NCI-H226 (cell line): Measurements from ENCODE around the gene PTCH1.

ENCODE experiments used
- DNase-seq: peaks from one replicate; pipeline ENCODE4 v3.0.0-alpha.2; 2015

Gene PTCH1

DNA sequence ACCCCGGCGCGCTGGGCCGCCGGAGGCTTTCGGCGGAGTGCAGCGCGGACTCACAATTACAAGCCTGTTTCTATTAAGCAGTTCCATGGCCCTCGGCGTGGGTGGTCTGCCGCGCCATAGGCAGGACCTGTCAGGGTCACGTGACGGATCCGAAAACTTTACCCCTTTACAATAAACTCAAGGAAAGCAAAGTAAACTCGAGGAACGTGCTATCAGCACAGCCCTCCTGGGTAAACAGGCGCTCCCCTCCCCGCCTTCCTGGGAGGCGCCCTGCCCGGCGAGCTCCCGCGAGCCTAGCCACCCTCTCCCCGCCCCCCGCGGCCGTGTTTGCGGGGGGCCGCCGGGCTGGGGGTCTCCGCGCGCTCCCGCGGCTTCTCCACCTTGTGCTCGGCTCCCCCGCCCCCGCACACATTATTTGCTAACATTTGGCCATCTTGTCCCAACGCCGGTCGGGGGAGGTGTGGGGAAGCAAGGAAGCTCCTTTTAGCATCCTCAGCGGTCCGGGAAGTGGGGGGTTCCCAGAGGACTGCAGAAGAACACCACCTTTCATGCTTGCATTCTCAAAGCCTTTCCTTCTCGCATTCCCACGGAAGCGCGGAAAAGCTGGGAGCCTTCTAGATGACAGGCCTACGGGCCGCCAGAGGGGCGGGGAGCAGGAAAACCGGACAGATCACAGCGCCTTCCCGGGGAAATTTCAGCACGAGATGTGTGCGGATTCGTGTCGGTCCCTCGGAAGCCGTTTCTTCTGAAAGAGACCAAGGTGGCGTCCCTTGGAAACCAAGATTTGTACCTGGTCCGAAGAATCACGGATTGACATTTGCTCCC lies at the start of gene PTCH1:
TSS of gene PTCH1 (minus strand) at position 238 of the 825 bp plus-strand sequence.
- DNase-seq: no peak

GRCh38 chr9:95565982-95566381 lies 49.2 kb upstream of the PTCH1 start:
- no peak for DNase-seq

GRCh38 chr9:95561913-95562312 lies 45.1 kb upstream of the PTCH1 start:
- DNase-seq: no peak

GRCh38 chr9:95557142-95557541 lies 40.4 kb upstream of the PTCH1 start:
- DNase-seq: no peak

GRCh38 chr9:95556521-95556920 lies 39.8 kb upstream of the PTCH1 start:
- DNase-seq: no peak

- DNase-seq: no peak
Observed at GRCh38 chr9:95552814-95553546, 36.2 kb upstream of the PTCH1 start.

DNA sequence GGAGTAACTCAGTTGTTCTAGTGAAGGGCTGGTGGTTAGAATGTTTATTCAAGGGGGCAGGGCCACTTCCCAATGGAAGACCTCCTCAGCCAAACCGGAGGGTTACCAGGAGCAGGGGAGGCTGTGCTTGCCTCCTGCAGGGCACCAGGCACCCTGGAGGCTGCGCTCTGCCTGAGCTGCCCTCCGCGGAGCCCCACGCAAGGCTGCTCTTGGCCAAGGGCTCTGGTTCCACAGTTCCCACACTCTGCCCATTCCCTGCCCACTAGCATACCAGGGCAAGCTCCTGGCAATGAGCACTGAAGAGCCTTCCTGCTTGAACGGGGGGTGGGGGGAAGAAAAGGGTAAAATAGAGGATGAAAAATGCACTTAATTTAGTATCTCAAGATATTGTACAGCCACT lies 35.5 kb upstream of the PTCH1 start:
- no peak for DNase-seq

DNA sequence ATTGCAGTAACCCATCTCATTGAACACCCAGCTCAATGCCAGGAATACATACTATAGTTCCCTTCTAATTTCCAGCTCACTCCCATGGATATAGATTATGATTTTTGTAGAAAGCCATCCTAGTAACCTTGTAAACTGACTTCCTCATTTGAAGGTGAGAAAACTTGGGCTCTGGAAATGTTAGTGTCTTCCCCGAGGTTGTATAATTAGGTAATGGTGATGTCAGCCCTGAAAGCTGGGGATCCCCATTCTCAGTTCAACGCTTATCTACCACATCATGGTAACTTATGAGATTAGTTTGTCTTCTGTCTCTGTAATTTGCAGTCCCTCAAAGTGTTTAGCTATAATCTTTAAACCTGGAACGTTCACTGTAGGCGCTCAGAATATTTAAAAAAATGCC lies 34.6 kb upstream of the PTCH1 start:
- no peak for DNase-seq

DNA sequence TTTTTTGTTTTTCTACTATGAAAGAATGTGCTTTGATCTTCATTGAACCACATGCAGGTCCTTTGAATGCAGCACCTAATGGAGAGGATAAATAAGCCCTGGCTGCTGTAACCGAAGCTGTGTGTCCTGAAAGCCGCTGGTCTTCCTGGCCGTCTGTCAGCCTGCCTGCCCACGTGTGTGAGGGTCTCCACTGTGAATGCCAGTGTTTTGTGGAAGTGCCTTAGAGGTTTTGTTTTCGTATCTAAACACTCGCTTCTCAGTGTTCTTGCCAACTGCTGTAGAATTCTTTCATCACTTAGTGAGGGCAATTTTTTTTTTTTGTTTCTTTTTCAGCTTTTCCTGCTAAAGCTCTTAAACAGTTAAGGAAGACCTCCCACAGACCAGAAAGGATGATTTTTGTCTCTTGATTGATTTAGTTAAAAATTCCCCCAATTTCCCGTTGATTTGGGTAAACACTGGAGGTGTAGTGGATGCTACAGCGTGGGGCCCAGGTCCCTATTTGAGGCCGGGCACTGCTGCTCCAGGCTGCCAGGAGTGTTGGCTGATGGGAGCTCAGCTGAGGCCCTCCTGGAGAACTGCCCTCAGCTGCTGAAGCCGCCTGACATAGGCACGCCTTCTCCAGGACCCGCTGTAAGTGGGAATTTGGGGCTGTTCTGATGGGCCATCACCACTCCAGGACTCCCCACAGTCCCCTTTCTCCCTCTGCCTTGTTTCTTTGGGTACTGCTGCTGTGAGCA lies 29.2 kb upstream of the PTCH1 start:
- no peak for DNase-seq

DNA sequence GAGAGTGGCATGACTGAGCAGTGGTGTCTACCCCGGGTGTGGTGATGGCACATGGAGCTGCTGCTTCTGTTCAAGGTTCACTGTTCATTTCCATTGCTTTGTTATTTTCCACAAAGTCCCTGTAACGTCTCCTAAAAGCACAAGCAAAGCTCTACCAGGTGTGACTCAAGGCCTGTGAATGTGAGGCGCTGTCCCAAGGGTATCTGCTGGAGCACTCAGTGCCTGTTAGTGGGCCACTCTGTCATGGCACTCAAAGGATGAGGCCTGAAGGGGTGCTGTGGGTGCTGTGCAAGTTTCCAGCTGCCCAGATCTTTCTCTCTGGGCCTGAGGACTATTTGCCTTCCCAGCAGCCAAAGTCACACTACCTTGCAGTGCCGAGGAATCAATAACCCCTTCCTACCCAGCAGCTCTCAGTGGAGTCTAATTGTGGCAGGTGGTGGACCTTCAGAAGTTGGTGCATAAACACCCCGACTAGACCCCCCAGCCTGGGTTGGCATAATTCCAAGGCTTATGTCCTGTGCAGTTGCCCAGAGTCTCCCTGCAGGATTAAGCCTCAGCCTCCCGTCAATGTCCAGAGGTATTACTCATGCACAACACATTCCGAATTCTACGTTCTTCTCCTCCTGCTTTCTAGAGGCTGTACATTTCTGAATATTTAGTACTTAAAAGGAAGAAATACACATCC lies 17.4 kb upstream of the PTCH1 start:
- no peak for DNase-seq

DNA sequence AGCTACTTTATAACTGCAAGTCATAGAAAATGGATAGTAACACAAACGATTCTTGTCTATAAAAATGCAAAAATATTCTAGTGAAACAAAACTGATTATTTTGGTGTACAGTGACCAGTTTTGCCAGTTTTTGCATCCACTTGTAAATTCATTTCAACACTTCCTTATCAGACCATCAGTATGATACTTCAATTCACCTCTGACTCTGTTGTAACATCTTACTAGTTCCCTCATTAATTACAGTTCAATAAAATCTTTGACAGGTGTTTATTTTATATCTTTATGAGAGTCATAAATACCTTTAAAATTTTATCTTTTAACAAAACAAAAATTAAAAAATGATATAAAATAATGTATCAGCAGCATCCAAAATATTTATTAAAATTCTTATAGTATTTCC lies 13.1 kb upstream of the PTCH1 start:
- DNase-seq: no peak

GRCh38 chr9:95528908-95529502 lies 12.2 kb upstream of the PTCH1 start:
- DNase-seq: no peak

DNA sequence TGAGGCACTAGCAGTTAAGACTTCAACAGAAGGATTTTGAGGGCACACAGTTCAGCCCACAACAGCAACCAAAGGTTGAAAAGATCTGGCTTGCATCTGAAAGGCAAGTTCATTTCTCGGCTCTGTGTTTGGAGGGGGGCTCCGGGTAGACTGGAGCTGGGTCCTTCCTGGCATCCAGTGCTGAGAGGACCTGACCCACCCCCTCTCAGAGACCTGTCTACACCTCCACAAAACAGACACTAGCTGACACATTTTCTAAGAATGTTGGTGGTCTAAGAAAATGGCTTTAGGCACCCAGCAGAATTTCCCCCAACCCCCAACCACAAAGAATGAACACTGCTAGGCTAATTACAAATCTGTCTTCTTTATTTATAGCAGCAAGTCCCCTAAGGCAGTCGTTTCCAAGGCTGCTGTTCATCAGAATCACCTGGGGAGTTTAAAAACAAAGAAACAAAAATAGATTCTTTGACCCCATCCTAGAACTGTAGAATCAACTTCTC lies 6.2 kb upstream of the PTCH1 start:
- no peak for DNase-seq

DNA sequence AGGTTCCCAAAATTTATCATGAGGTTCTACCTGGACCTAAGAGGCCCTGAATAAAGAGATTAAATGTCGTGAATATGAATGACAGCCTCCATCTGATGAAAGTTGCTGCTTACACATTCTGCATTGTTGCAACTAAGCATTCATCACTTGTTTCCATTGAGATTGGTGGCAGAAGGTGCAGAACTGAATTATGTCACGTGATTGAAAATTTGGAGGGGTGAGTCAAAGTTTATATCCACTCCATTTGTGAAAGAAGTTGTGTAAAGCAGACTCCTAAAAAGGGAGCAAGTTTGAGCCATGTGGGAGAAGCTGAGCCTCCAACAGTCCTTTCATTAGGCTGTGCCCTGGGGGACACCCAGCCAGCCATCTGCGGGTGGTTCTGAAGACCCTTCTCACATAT lies 4.9 kb upstream of the PTCH1 start:
- DNase-seq: no peak

- no peak for DNase-seq
Observed at GRCh38 chr9:95517559-95518425, 1.0 kb upstream of the PTCH1 start.

- DNase-seq: no peak
Observed at GRCh38 chr9:95516221-95516733, 494 bp downstream of the PTCH1 start.

GRCh38 chr9:95515272-95516113 lies 1.3 kb downstream of the PTCH1 start:
- DNase-seq: no peak

GRCh38 chr9:95514342-95514741 lies 2.4 kb downstream of the PTCH1 start:
- no peak for DNase-seq

DNA sequence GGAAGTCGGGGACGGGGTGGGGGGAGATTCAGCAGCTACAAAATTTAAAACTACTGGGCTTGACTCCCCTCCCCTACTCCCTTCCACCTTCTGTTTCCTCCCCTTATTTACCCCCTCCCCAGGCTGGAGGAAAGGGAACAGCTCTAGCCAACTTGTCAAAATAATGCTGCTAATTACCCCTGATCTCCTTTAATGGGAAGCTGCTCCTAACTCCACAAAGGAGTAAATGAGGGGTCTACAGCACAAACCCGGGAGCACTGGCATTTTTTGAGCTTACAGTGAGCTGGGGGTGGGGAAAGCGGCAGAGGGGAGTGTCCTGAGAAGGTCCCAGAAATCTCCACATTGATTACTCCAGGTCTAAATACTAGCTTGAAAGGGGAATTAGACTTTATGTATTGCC lies 3.1 kb downstream of the PTCH1 start:
- DNase-seq: no peak

DNA sequence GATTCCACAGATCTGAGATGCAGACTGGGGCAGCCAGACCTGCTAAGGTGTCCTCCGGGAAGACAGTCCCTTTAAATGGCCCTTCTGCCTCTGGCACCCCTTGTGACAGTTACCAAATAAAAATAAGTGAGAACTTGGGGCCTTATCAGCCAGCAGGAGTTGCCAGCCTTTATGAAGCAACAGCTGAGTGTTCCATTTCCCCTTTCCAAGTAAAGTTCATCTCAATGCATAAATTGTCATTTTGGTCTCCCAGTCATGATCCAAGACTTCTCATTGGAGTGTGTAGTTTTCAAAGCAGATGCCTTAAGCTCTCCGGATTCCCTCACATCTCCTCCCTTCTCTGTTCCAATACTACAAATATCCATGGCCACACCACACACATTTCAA lies 4.1 kb downstream of the PTCH1 start:
- no peak for DNase-seq
